Measurements from ENCODE around the gene TMTC4.

TMTC4 gene

GRCh38 chr13:100604918-100605710, 69.5 kb downstream of the TMTC4 start:
- no peaks in the 10 kb centered on the region for H3K9me3 ChIP-seq (ENCODE audit: control insufficient read depth, insufficient read depth, low read depth, low read length)
- 0 out of 2 replicates have a peak, but pooled peaks cover 4% of the 10 kb centered on the region for H3K36me3 ChIP-seq (ENCODE audit: control insufficient read depth, insufficient read depth, low read length)
- no peaks in the 10 kb centered on the region for H3K4me1 ChIP-seq (ENCODE audit: control insufficient read depth, insufficient read depth, low read length)
- H3K9ac ChIP-seq (ENCODE audit: low read length): no peak overlapping the region
- no peak overlapping the region for H3K4me3 ChIP-seq (ENCODE audit: low read depth, low read length)
- no peaks in the 10 kb centered on the region for H3K27me3 ChIP-seq (ENCODE audit: control insufficient read depth, insufficient read depth, low read length)
- H3K27ac ChIP-seq (ENCODE audit: low read depth, low read length): no peak overlapping the region

GRCh38 chr13:100602493-100603111, 72.0 kb downstream of the TMTC4 start:
- no peaks in the 10 kb centered on the region for H3K9me3 ChIP-seq (ENCODE audit: control insufficient read depth, insufficient read depth, low read depth, low read length)
- no peaks in the 10 kb centered on the region for H3K27me3 ChIP-seq (ENCODE audit: control insufficient read depth, insufficient read depth, low read length)
- H3K4me3 ChIP-seq (ENCODE audit: low read depth, low read length): no peak overlapping the region
- H3K9ac ChIP-seq (ENCODE audit: low read length): no peak overlapping the region
- H3K36me3 ChIP-seq (ENCODE audit: control insufficient read depth, insufficient read depth, low read length): 0 out of 2 replicates have a peak, but pooled peaks cover 1% of the 10 kb centered on the region
- H3K27ac ChIP-seq (ENCODE audit: low read depth, low read length): no peak overlapping the region
- no peaks in the 10 kb centered on the region for H3K4me1 ChIP-seq (ENCODE audit: control insufficient read depth, insufficient read depth, low read length)

- no peak overlapping the region for H3K27ac ChIP-seq (ENCODE audit: low read depth, low read length)
- H3K36me3 ChIP-seq (ENCODE audit: control insufficient read depth, insufficient read depth, low read length): no peaks in the 10 kb centered on the region
- H3K4me1 ChIP-seq (ENCODE audit: control insufficient read depth, insufficient read depth, low read length): no peaks in the 10 kb centered on the region
- H3K9ac ChIP-seq (ENCODE audit: low read length): no peak overlapping the region
- no peak overlapping the region for H3K4me3 ChIP-seq (ENCODE audit: low read depth, low read length)
- H3K27me3 ChIP-seq (ENCODE audit: control insufficient read depth, insufficient read depth, low read length): no peaks in the 10 kb centered on the region
- H3K9me3 ChIP-seq (ENCODE audit: control insufficient read depth, insufficient read depth, low read depth, low read length): no peaks in the 10 kb centered on the region
Observed at GRCh38 chr13:100601716-100602115, 72.9 kb downstream of the TMTC4 start.

GRCh38 chr13:100600915-100601314, 73.7 kb downstream of the TMTC4 start:
- no peaks in the 10 kb centered on the region for H3K36me3 ChIP-seq (ENCODE audit: control insufficient read depth, insufficient read depth, low read length)
- no peak overlapping the region for H3K27ac ChIP-seq (ENCODE audit: low read depth, low read length)
- H3K9ac ChIP-seq (ENCODE audit: low read length): no peak overlapping the region

GRCh38 chr13:100600461-100600860, 74.1 kb downstream of the TMTC4 start:
- no peaks in the 10 kb centered on the region for H3K4me1 ChIP-seq (ENCODE audit: control insufficient read depth, insufficient read depth, low read length)

More at GRCh38 chr13:100600915-100601314, 73.7 kb downstream of the TMTC4 start:
- Histone ChIP-seq H3K27me3 (ENCODE audit: control insufficient read depth, insufficient read depth, low read length) (no peaks in the 10 kb centered on the region), H3K9me3 (ENCODE audit: control insufficient read depth, insufficient read depth, low read depth, low read length) (no peaks in the 10 kb centered on the region), H3K4me1 (ENCODE audit: control insufficient read depth, insufficient read depth, low read length) (no peaks in the 10 kb centered on the region), H3K4me3 (ENCODE audit: low read depth, low read length) (no peak overlapping the region)

GRCh38 chr13:100597253-100597652, 77.3 kb downstream of the TMTC4 start:
- Histone ChIP-seq H3K9ac (ENCODE audit: low read length) (no peak overlapping the region), H3K27ac (ENCODE audit: low read depth, low read length) (no peak overlapping the region), H3K36me3 (ENCODE audit: control insufficient read depth, insufficient read depth, low read length) (no peaks in the 10 kb centered on the region), H3K4me3 (ENCODE audit: low read depth, low read length) (no peak overlapping the region), H3K9me3 (ENCODE audit: control insufficient read depth, insufficient read depth, low read depth, low read length) (no peaks in the 10 kb centered on the region), H3K27me3 (ENCODE audit: control insufficient read depth, insufficient read depth, low read length) (no peaks in the 10 kb centered on the region), H3K4me1 (ENCODE audit: control insufficient read depth, insufficient read depth, low read length) (no peaks in the 10 kb centered on the region)

More at GRCh38 chr13:100600461-100600860, 74.1 kb downstream of the TMTC4 start:
- no peak overlapping the region for H3K4me3 ChIP-seq (ENCODE audit: low read depth, low read length)
- no peaks in the 10 kb centered on the region for H3K9me3 ChIP-seq (ENCODE audit: control insufficient read depth, insufficient read depth, low read depth, low read length)
- H3K27me3 ChIP-seq (ENCODE audit: control insufficient read depth, insufficient read depth, low read length): no peaks in the 10 kb centered on the region
- no peak overlapping the region for H3K9ac ChIP-seq (ENCODE audit: low read length)
- H3K27ac ChIP-seq (ENCODE audit: low read depth, low read length): no peak overlapping the region
- no peaks in the 10 kb centered on the region for H3K36me3 ChIP-seq (ENCODE audit: control insufficient read depth, insufficient read depth, low read length)

- no peaks in the 10 kb centered on the region for H3K27me3 ChIP-seq (ENCODE audit: control insufficient read depth, insufficient read depth, low read length)
- H3K4me3 ChIP-seq (ENCODE audit: low read depth, low read length): no peak overlapping the region
- H3K36me3 ChIP-seq (ENCODE audit: control insufficient read depth, insufficient read depth, low read length): no peaks in the 10 kb centered on the region
- H3K9ac ChIP-seq (ENCODE audit: low read length): no peak overlapping the region
- no peak overlapping the region for H3K27ac ChIP-seq (ENCODE audit: low read depth, low read length)
- H3K4me1 ChIP-seq (ENCODE audit: control insufficient read depth, insufficient read depth, low read length): no peaks in the 10 kb centered on the region
- no peaks in the 10 kb centered on the region for H3K9me3 ChIP-seq (ENCODE audit: control insufficient read depth, insufficient read depth, low read depth, low read length)
Observed at GRCh38 chr13:100596516-100596915, 78.1 kb downstream of the TMTC4 start.

GRCh38 chr13:100594731-100595130, 79.9 kb downstream of the TMTC4 start:
- no peak overlapping the region for H3K9ac ChIP-seq (ENCODE audit: low read length)
- H3K27me3 ChIP-seq (ENCODE audit: control insufficient read depth, insufficient read depth, low read length): no peaks in the 10 kb centered on the region
- no peak overlapping the region for H3K27ac ChIP-seq (ENCODE audit: low read depth, low read length)
- H3K9me3 ChIP-seq (ENCODE audit: control insufficient read depth, insufficient read depth, low read depth, low read length): no peaks in the 10 kb centered on the region
- H3K36me3 ChIP-seq (ENCODE audit: control insufficient read depth, insufficient read depth, low read length): no peaks in the 10 kb centered on the region
- no peak overlapping the region for H3K4me3 ChIP-seq (ENCODE audit: low read depth, low read length)
- H3K4me1 ChIP-seq (ENCODE audit: control insufficient read depth, insufficient read depth, low read length): no peaks in the 10 kb centered on the region

GRCh38 chr13:100594255-100594654, 80.3 kb downstream of the TMTC4 start:
- no peak overlapping the region for H3K27ac ChIP-seq (ENCODE audit: low read depth, low read length)
- no peaks in the 10 kb centered on the region for H3K36me3 ChIP-seq (ENCODE audit: control insufficient read depth, insufficient read depth, low read length)
- H3K9me3 ChIP-seq (ENCODE audit: control insufficient read depth, insufficient read depth, low read depth, low read length): no peaks in the 10 kb centered on the region
- no peaks in the 10 kb centered on the region for H3K4me1 ChIP-seq (ENCODE audit: control insufficient read depth, insufficient read depth, low read length)
- H3K9ac ChIP-seq (ENCODE audit: low read length): no peak overlapping the region
- H3K27me3 ChIP-seq (ENCODE audit: control insufficient read depth, insufficient read depth, low read length): peaks cover 2% of the 10 kb centered on the region
- H3K4me3 ChIP-seq (ENCODE audit: low read depth, low read length): no peak overlapping the region

GRCh38 chr13:100589178-100589725, 85.3 kb downstream of the TMTC4 start:
- Histone ChIP-seq H3K4me1 (ENCODE audit: control insufficient read depth, insufficient read depth, low read length) (0 out of 2 replicates have a peak, but pooled peaks cover 5% of the 10 kb centered on the region), H3K9me3 (ENCODE audit: control insufficient read depth, insufficient read depth, low read depth, low read length) (no peaks in the 10 kb centered on the region), H3K9ac (ENCODE audit: low read length) (no peak overlapping the region), H3K4me3 (ENCODE audit: low read depth, low read length) (no peak overlapping the region), H3K27ac (ENCODE audit: low read depth, low read length) (no peak overlapping the region), H3K27me3 (ENCODE audit: control insufficient read depth, insufficient read depth, low read length) (peaks cover 7% of the 10 kb centered on the region), H3K36me3 (ENCODE audit: control insufficient read depth, insufficient read depth, low read length) (no peaks in the 10 kb centered on the region)
